Thyroid gland (tissue), 4 donors: ENCODE data around the gene SF1. TPM values are rescaled to one million over a fixed set of nuclear protein-coding genes. Genes with fewer than 3 reads are reported as not detected.

ENCODE experiments used
- DNase-seq, 2 donors: peaks; one replicate each; pipeline ENCODE4 v3.0.0-alpha.2; 2019
- H3K27ac ChIP-seq, 3 donors: fragments of 200-600 bp; sonication (generic); 1 replicate in 2 of 3; 2 replicates in 1 of 3; pipeline ENCODE4 v1.5.1; 2016 to 2019; ENCODE audit warnings: mild to moderate bottlenecking in 1 of 3, moderate library complexity in 1 of 3
- H3K27me3 ChIP-seq: fragments of 200-600 bp; sonication (generic); one replicate; pipeline ENCODE4 v1.5.1; 2019
- H3K36me3 ChIP-seq, 2 donors: fragments of 200-600 bp; sonication (generic); one replicate each; pipeline ENCODE4 v1.5.1; 2016 to 2019
- H3K4me1 ChIP-seq, 2 donors: fragments of 200-600 bp; sonication (generic); one replicate each; pipeline ENCODE4 v1.5.1; 2017 to 2019
- H3K4me3 ChIP-seq, 3 donors: fragments of 200-600 bp; sonication (generic); replicated peaks in 1 of 3; 1 replicate in 2 of 3; 2 replicates in 1 of 3; pipeline ENCODE4 v1.5.1; 2016; ENCODE audit warnings: mild to moderate bottlenecking in 1 of 3
- H3K9me3 ChIP-seq: fragments of 200-600 bp; sonication (generic); one replicate; pipeline ENCODE4 v1.5.1; 2017
- POLR2A ChIP-seq, 2 donors: fragments of 450-650 bp; IDR thresholded peaks; one replicate each; pipeline ENCODE4 v1.6.1; 2017; ENCODE audit warnings: antibody characterized with exemption in 2 of 2, mild to moderate bottlenecking in 2 of 2, moderate library complexity in 1 of 2
- WGBS, 2 donors: methylation state at CpG; one replicate each; pipeline ENCODE4 v1.1.5; 2017; 5-methylcytosine and 5-hydroxymethylcytosine counted together
- intact Hi-C: fragments of 100-400 bp; cut with DNase I; formaldehyde crosslinking; loops from one replicate; pipeline ENCODE4 v1.15.1; 2023
- total RNA-seq, 4 donors: library from RNA; depleted of rRNA; stranded (reverse); fragments of >200 nt; gene quantifications; one replicate each; pipeline ENCODE4 v1.2.3, GENCODE V29; 2016
- TF ChIP-seq, protein P1 (sequence below), 6 experiments: fragments of 200-600 bp in 3 of 6; fragments of 450-650 bp in 3 of 6; sonication (generic) in 3 of 6; IDR thresholded peaks; one replicate each; pipeline ENCODE4 v1.5.1; 2016 to 2019; ENCODE audit warnings: antibody characterized with exemption in 6 of 6, mild to moderate bottlenecking in 2 of 6, inconsistent platforms in 1 of 6, moderate library complexity in 1 of 6

SF1 gene
- total RNA-seq, 4 donors from 2014 or later = 171 to 419 (median 297) TPM

DNA sequence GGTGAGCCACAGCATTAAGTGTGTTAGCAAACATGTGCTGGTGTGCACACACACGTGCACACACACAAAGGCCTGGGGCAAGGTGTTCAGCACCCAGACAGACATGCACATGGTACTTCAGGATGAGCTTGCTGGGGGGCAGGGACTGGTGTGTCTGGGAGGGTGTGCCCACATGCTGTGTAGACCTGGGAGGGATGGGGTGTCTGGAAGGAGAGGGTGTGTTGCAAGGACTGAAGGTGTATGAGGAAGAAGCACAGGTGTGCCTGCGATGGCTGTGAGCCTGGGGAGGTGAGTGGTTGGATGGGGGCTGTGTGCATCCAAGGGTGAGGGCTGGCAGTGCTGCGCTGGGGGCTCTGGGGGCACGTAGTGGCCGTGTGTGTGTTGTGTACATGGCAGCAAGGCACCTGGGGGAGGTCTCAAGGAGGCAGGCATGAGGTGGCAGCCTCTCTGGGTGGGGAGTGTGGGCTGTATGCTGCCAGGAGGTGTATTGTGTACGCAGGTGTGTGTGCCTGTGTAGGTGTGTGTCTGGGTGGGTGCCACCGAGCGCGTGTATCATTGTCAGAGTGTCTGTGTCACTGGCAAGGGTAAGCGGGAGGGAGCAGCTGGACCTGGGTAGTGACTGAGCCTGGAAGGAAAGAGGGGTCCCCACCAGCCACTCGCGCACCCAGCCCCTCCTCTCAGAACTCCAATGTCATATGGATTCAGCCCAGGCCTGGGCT lies 57.5 kb downstream of the SF1 start:
- no peak overlapping the region for H3K27ac ChIP-seq
- TF ChIP-seq, protein P1, sequence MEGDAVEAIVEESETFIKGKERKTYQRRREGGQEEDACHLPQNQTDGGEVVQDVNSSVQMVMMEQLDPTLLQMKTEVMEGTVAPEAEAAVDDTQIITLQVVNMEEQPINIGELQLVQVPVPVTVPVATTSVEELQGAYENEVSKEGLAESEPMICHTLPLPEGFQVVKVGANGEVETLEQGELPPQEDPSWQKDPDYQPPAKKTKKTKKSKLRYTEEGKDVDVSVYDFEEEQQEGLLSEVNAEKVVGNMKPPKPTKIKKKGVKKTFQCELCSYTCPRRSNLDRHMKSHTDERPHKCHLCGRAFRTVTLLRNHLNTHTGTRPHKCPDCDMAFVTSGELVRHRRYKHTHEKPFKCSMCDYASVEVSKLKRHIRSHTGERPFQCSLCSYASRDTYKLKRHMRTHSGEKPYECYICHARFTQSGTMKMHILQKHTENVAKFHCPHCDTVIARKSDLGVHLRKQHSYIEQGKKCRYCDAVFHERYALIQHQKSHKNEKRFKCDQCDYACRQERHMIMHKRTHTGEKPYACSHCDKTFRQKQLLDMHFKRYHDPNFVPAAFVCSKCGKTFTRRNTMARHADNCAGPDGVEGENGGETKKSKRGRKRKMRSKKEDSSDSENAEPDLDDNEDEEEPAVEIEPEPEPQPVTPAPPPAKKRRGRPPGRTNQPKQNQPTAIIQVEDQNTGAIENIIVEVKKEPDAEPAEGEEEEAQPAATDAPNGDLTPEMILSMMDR (IDR thresholded peaks at IDR 0.05) = no peak
- TF ChIP-seq POLR2A (IDR thresholded peaks at IDR 0.05) = no peak
- no peaks in the 10 kb centered on the region for H3K36me3 ChIP-seq
- WGBS, 2 donors = 73 to 80% methylated on average over 12 of the region's 12 CpGs
- H3K27me3 ChIP-seq = no peaks in the 10 kb centered on the region
- intact Hi-C loops = no loop called here
- H3K4me3 ChIP-seq = no peak overlapping the region
- no peaks in the 10 kb centered on the region for H3K4me1 ChIP-seq
- H3K9me3 ChIP-seq = no peaks in the 10 kb centered on the region
- no peak for DNase-seq

DNA sequence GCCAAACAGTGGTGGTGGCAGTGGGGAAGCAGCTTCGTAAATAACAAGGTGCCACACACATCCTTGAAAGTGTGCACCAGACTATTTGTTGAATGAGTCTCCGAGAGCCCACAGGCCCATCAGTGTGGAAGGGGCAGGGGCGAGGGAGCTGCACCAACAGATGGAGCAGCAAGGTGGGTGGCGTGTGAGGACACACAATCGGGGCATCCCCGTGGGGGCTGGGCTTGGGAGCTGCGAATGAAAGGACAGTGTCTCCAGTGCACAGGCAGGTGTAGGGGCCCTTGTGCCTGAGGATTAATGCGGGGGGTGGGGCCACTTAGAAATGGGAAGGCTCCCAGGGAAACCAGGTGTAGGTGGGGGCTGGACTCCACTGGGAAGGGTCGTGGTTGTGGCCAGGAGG lies 58.2 kb downstream of the SF1 start:
- intact Hi-C loops = no loop called here
- Histone ChIP-seq H3K27me3 (no peaks in the 10 kb centered on the region), H3K4me3 (no peak overlapping the region), H3K36me3 (no peaks in the 10 kb centered on the region), H3K9me3 (no peaks in the 10 kb centered on the region), H3K27ac (no peak overlapping the region), H3K4me1 (no peaks in the 10 kb centered on the region)
- 71 to 73% methylated on average over 9 of the region's 9 CpGs for WGBS, 2 donors
- TF ChIP-seq, protein P1 (IDR thresholded peaks at IDR 0.05) = no peak
- TF ChIP-seq POLR2A (IDR thresholded peaks at IDR 0.05) = no peak
- DNase-seq = no peak

DNA sequence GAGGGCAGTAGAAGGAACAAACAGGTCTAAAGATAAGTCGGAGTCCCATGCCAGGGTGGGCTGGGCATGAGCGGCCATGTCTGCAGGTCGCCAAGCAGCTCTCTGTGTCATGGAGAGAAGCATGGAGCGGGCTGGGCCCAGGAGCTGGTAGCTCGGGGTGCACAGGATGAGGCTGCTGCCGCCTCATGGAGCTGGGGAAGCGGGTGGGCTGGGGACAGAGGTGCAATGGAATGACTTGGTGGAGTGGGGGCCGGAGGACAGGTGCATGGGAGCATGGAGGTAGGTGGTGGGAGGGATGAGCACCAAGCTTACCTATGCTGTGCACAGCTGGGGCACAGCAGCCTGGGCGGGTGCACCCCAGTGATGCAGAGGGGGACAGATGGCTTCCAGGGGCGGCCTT lies 58.9 kb downstream of the SF1 start:
- Histone ChIP-seq H3K36me3 (no peaks in the 10 kb centered on the region), H3K27me3 (no peaks in the 10 kb centered on the region), H3K4me3 (no peak overlapping the region), H3K27ac (no peak overlapping the region), H3K4me1 (no peaks in the 10 kb centered on the region), H3K9me3 (no peaks in the 10 kb centered on the region)
- TF ChIP-seq POLR2A (IDR thresholded peaks at IDR 0.05) = no peak
- TF ChIP-seq, protein P1 (IDR thresholded peaks at IDR 0.05) = no peak
- intact Hi-C loops = no loop called here
- 85 to 90% methylated on average over 10 of the region's 10 CpGs for WGBS, 2 donors
- no peak for DNase-seq

DNA sequence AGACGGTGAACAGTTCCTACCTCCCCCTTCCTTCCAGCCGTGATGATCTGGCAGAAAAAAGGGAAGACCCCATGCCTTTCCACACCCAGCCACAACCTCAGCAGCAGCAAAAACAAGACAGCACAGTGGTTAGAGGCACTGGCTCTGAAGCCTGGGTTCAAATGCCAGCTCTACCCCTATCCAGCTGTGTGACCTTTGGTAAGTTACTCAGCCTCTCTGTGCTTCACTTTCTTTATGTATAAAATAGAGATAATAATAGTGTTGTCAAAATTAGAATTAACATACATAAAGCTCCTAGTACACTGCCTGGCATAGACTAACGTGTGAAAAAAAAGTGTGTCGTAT lies 59.6 kb downstream of the SF1 start:
- intact Hi-C loops = no loop called here
- Histone ChIP-seq H3K27me3 (no peaks in the 10 kb centered on the region), H3K27ac (no peak overlapping the region), H3K4me1 (no peaks in the 10 kb centered on the region), H3K4me3 (no peak overlapping the region), H3K9me3 (no peaks in the 10 kb centered on the region), H3K36me3 (no peaks in the 10 kb centered on the region)
- 71 to 72% methylated on average over 4 of the region's 4 CpGs for WGBS, 2 donors
- DNase-seq = no peak
- no peak for TF ChIP-seq POLR2A (IDR thresholded peaks at IDR 0.05)
- TF ChIP-seq, protein P1 (IDR thresholded peaks at IDR 0.05) = no peak

DNA sequence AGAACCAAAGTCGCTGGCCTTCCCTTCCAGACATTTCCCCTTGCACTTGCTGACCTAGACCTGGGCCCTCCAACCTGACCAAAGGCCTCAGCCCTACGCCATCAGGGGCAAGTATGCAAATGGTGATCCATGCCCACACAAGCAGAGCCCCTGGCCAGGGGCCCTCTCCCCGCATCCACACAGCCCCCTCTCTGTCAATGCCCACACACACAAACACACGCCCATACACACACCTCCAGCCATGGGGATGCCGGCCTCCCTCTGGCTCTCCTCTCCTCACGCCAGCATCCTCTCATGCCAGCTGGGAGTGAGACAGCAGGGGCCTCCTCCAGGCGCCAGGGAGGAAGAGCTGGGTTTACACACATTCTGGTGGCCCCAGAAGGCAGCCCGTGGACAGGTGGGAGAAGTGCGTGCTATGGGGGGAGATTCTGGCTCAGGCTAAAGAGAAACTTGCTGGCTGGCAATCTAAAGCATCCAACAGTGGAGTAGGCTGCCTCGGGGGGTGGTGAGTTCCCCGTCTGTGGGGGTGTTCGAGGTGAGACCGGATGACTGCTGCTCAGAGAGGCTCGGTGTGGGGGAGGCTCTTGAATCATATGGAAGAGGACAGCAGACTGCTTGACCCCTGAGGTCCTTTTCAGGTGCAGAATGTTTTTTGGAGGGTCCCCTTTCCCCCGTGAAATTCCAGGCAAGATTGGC lies 60.1 kb downstream of the SF1 start:
- Histone ChIP-seq H3K4me3 (no peak overlapping the region), H3K4me1 (peaks cover 0 to 2% of the 10 kb centered on the region in 2 donors), H3K27me3 (no peaks in the 10 kb centered on the region), H3K36me3 (no peaks in the 10 kb centered on the region), H3K9me3 (no peaks in the 10 kb centered on the region), H3K27ac (no peak overlapping the region)
- 80% methylated on average over 15 of the region's 15 CpGs for WGBS, 2 donors
- no peak for TF ChIP-seq POLR2A (IDR thresholded peaks at IDR 0.05)
- TF ChIP-seq, protein P1 (IDR thresholded peaks at IDR 0.05) = no peak
- no peak for DNase-seq
- intact Hi-C loops = no loop called here
